Measurements from ENCODE around the gene AKR1C1.

- no peak for TF ChIP-seq ATM (IDR thresholded peaks at IDR 0.05; ENCODE audit: borderline replicate concordance)
- TF ChIP-seq TRIM22 (IDR thresholded peaks at IDR 0.05), result no peak
- no peak for TF ChIP-seq RFX5 (IDR thresholded peaks at IDR 0.05; ENCODE audit: low read depth, low read length)
Observed at GRCh38 chr10:4943821-4944220, 19.4 kb upstream of the AKR1C1 start.

Measured in HepG2 (cell line).